GM13977 (cell line): ENCODE measurements around the gene RBM17.

Source experiments
- DNase-seq: peaks from one replicate; pipeline ENCODE4 v3.0.0; 2012; ENCODE audit warnings: low spot score
- in situ Hi-C: fragments of 300-500 bp; cut with MboI; formaldehyde crosslinking; loops from one replicate; pipeline ENCODE4 v1.12.0; 2022; ENCODE audit warnings: low sequenced_read_pairs, low pct_unique_long_range_greater_than_20kb, mixed read lengths, inconsistent platforms; ENCODE audit not compliant: unreplicated experiment
- TF ChIP-seq, protein P1 (sequence below): IDR thresholded peaks from 2 replicates; pipeline ENCODE4 v1.5.1; 2012; ENCODE audit warnings: mild to moderate bottlenecking, control low read depth; ENCODE audit not compliant: insufficient read depth; ENCODE audit errors: extremely low read depth, missing control alignments

RBM17 gene

DNA sequence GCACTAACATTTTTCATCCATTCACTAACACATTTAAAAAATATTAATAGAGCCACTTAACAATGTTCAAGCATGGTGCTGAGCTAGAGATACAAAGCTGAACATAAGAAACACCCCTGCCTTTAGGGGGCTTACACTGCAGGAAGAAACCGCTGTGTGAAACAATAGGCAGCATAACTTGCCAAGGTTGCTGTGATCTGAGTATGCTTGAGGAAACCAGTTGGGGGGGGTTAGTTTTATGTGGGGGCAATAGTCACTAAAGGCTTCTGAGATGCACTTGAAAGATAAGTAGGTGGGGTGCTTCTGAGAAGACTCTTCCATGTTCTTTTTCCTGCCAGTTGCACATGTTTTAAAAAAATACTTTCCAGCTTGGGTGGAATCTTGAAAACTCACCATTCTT is 2.8 kb downstream of the RBM17 start:
- in situ Hi-C loops = no loop called here
- DNase-seq = no peak
- TF ChIP-seq, protein P1, sequence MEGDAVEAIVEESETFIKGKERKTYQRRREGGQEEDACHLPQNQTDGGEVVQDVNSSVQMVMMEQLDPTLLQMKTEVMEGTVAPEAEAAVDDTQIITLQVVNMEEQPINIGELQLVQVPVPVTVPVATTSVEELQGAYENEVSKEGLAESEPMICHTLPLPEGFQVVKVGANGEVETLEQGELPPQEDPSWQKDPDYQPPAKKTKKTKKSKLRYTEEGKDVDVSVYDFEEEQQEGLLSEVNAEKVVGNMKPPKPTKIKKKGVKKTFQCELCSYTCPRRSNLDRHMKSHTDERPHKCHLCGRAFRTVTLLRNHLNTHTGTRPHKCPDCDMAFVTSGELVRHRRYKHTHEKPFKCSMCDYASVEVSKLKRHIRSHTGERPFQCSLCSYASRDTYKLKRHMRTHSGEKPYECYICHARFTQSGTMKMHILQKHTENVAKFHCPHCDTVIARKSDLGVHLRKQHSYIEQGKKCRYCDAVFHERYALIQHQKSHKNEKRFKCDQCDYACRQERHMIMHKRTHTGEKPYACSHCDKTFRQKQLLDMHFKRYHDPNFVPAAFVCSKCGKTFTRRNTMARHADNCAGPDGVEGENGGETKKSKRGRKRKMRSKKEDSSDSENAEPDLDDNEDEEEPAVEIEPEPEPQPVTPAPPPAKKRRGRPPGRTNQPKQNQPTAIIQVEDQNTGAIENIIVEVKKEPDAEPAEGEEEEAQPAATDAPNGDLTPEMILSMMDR = no peak

DNA sequence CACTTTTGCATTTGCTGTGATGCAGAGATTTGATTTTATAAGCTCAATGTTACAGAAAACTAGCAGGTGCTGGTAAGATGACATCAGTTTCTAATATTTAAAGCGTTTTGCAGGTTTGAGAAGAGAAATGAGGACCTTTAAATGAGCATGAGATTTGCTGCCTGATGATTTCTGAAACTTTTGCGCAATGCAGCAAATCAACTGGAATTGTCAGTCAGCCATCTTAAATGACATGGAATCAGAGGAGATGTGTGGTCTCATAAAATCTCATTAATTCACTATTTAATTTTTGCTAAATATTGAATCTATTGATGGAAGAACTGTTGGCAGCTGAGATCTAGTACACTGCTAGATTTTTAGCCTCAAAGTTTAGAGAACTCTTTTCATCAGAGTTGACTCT is 3.9 kb downstream of the RBM17 start:
- DNase-seq = no peak
- in situ Hi-C loops = no loop called here
- TF ChIP-seq, protein P1 = no peak

DNA sequence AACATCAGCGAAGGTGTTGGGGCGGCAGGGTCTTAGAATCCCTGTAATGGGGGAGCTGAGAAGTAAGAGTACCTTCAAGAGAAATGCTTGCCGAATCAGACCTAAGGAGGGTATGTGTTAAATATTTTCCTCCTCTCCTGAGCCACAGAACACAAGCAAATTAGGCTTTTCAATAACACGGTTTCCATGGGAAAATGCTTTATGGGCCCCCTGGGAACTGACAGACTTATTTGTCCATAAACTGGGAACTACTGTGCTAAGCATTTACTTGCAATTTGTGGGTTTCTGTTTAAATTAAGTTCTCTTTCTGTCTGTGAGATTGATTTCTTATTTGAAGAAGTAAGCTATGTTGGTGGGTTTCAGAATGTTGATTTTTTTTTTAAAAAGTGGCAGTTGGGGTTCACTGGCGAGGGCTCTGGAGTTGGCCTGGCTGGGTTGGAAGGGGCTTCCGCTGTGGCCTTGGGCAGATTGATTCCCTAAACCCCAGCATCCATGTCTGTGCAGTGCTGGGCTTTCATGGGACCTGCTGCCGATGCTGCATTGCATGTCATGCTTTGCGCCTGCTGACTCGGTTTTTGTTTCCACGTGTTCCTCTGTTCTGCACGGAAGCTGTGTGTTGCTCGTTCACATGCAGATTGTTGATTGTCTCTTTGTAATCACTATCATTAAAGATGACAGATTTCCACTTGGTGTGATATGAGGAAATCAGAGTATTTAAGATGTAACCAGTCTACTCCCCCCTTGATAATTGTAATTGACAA is 7.2 kb downstream of the RBM17 start:
- no peak for DNase-seq
- in situ Hi-C loops = no loop called here
- TF ChIP-seq, protein P1 = no peak

DNA sequence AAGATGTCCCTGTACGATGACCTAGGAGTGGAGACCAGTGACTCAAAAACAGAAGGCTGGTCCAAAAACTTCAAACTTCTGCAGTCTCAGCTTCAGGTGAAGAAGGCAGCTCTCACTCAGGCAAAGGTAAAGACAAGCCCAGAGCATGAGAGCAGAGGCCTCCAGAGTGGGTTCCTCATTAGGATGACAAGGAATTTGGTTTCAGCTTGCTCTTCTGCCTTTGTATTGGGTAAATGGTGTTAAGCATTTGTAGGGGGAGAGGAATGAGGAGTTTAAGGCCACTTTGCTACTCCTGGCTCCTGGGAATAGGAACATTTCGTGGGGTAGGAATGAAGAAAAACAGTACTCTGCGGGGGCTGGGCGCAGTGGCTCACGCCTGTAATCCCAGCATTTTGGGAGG is 8.2 kb downstream of the RBM17 start:
- in situ Hi-C loops = no loop called here
- TF ChIP-seq, protein P1 = no peak
- DNase-seq = no peak

DNA sequence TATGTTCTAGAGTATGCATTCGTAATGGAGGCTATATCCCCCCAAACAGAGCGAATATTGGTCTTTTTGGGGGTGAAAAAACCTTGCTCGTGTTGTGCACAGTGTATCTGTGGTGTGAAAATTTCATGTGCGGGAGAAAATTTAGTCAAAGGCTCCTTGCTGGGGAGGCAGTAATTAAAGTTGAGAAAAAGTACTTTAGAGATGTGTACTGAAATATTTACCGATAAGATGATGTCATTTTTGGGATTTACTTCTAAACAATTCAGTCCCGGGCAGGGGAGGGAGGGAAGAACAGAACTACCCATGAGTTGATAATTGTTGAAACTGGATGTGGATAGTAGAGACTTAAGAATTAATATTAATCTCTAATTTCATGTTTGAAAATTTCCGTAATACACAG is 9.3 kb downstream of the RBM17 start:
- DNase-seq = no peak
- TF ChIP-seq, protein P1 = no peak
- in situ Hi-C loops = no loop called here

DNA sequence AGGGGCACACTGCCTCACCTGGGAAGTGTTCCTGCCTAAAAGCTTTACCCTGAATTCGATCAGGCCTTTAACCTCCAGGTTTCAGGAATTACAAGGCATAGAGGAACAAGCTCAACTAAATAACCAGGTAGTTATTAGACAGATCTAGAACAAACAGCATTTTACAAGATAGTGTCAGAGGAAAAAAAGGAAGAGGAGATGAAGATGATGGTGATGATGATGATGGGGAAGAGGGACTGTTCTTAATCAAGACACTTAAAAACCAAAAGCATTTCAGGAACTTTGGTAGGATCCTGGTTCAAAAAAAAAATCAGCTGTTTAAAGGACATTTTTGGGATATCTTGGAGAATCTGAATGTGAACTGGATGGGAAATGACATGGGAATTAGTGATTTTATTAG is 11.5 kb downstream of the RBM17 start:
- in situ Hi-C loops = loop anchor here (10.0 kb wide), 2 partner anchors 54 to 294 kb away; no protein-coding TSS in a partner anchor
- no peak for DNase-seq
- TF ChIP-seq, protein P1 = no peak
